ENCODE data around the gene TRAPPC4.

GRCh38 chr11:118979434-118979833 lies 39.1 kb upstream of the TRAPPC4 start:
- TF ChIP-seq REST (IDR thresholded peaks at IDR 0.05; ENCODE audit: insufficient read depth in 1 of 2, low read depth in 2 of 2, low read length in 2 of 2), result no peak
- no peak for TF ChIP-seq POLR2AphosphoS5 (IDR thresholded peaks at IDR 0.05; ENCODE audit: low read depth, low read length)
- TF ChIP-seq TAF1 (IDR thresholded peaks at IDR 0.05; ENCODE audit: borderline replicate concordance, insufficient read depth, low read length), result no peak
- TF ChIP-seq SIN3A (IDR thresholded peaks at IDR 0.05; ENCODE audit: borderline replicate concordance, insufficient read depth, low read length), result no peak

Measured in PFSK-1 (cell line).